ENCODE results near the gene C11orf86.

GRCh38 chr11:66986178-66986545, 11.1 kb downstream of the C11orf86 start:
- TF ChIP-seq, protein P1, sequence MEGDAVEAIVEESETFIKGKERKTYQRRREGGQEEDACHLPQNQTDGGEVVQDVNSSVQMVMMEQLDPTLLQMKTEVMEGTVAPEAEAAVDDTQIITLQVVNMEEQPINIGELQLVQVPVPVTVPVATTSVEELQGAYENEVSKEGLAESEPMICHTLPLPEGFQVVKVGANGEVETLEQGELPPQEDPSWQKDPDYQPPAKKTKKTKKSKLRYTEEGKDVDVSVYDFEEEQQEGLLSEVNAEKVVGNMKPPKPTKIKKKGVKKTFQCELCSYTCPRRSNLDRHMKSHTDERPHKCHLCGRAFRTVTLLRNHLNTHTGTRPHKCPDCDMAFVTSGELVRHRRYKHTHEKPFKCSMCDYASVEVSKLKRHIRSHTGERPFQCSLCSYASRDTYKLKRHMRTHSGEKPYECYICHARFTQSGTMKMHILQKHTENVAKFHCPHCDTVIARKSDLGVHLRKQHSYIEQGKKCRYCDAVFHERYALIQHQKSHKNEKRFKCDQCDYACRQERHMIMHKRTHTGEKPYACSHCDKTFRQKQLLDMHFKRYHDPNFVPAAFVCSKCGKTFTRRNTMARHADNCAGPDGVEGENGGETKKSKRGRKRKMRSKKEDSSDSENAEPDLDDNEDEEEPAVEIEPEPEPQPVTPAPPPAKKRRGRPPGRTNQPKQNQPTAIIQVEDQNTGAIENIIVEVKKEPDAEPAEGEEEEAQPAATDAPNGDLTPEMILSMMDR (IDR thresholded peaks at IDR 0.05; ENCODE audit: borderline replicate concordance, extremely low read depth, low read length, poor library complexity, severe bottlenecking), result no peak
- no peak for TF ChIP-seq EZH2 (IDR thresholded peaks at IDR 0.05; ENCODE audit: borderline replicate concordance, low read depth, low read length, severe bottlenecking)
